Measurements from ENCODE around the gene MLPH.

MLPH gene

DNA sequence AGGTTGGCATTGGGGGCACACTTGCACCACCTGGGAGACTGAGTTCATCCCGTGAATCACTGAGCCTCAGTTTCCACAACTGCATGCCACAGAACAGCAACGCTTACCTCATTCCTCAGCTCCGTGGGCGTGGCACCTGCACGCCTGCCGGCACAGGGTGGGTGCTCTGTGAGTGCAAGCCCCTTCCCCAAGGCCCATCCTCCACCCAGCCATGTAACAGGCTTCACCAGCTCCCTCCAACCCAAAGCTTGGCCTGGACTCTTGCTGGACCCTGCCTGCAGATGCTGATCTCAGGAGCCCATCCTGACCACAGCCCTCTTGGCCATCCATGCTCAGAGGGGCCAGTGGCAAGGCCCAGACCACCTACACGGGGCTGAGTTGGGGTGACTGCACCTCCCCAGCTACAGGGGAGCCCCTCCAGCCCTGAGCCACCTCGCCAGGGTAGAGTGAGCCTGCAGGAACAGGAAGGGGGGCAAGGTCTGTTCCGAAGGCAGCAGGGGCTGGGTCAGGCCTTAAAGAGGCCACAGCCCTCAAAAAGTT, 81.1 kb downstream of the MLPH start:
- no peak for DNase-seq (ENCODE audit: low read depth in 2 of 2)

DNA sequence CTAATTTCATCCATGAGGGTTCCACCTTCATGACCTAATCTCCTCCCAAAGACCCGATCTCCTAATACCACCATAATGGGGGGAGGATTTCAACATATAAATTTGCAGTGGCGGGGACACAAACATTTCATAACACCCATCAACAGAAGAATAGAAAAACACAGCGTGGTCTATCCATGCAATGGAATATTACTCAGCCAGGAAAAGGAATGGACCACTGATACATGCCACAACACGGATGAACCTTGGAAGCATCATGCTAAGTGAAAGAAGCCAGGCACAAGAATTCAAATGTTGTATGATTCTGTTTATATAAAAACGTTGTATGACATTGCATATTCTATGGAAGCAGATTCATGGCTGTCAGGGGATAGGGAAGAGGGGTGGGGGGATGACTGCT, 82.0 kb downstream of the MLPH start:
- no peak for DNase-seq (ENCODE audit: low read depth in 2 of 2)

DNA sequence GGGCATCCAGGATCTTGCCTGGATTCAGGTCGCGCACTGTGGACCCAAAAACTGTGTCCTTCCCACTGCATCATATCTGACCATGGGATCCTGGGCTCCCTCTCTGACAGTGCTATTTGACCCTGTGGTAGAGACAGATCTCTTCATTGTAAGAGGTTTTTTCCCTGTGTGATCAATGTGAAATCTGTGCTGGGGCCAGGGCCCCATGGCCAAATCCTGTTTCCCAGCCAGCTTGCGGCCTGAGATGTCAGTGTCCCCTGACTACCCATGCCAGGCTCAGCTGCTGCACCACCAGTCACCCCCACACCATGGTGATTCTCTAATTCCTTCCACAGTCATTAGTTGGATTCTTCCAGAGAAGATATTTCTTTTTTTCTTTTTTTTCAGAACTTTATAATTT, 82.8 kb downstream of the MLPH start:
- DNase-seq (ENCODE audit: low read depth in 2 of 2): no peak

DNA sequence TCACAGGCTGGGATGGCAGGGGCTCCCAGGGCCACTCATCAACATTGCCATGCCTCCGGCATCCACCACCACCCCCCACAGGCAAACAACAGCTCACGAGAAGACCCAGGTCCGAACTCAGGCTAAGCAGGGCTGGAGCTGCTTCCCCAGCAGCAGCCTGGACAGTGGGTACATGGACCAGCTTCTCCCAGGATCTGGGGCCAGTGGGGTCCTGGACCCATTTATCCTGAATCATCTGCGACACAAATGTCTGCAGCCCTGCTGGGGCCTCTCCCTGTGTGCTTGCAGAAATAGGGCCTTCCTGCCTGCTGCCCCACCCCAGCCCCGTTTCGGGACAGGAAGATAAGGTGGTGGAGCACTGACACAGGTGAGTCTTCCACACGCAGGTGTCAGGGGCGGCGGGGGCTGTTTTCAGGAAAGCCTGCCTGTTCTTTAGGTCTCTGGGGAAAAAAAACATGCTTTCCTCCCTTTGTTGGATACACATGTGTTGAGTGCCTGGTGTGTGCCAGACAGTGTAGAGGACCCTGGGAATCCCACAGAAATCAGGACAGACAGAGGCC, 83.8 kb downstream of the MLPH start:
- no peak for DNase-seq (ENCODE audit: low read depth in 2 of 2)

DNA sequence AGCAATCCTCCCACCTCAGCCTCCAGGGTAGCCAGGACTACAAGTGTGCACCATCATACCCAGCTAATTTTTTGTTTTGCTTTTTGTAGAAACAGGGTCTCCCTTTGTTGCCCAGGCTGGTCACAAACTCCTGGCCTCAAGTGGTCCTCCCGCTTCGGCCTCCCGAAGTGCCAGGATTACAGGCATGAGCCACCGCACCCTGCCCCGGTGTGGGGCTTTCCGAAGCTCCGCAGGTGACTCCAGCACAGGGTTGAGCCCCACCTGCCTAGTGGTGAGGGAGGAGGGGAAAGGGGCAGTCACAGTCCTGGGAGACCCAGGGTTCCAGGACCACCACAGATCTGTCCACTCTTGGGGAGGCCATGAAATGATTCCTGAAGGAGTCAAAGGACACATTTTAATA, 84.5 kb downstream of the MLPH start:
- DNase-seq (ENCODE audit: low read depth in 2 of 2): no peak

DNA sequence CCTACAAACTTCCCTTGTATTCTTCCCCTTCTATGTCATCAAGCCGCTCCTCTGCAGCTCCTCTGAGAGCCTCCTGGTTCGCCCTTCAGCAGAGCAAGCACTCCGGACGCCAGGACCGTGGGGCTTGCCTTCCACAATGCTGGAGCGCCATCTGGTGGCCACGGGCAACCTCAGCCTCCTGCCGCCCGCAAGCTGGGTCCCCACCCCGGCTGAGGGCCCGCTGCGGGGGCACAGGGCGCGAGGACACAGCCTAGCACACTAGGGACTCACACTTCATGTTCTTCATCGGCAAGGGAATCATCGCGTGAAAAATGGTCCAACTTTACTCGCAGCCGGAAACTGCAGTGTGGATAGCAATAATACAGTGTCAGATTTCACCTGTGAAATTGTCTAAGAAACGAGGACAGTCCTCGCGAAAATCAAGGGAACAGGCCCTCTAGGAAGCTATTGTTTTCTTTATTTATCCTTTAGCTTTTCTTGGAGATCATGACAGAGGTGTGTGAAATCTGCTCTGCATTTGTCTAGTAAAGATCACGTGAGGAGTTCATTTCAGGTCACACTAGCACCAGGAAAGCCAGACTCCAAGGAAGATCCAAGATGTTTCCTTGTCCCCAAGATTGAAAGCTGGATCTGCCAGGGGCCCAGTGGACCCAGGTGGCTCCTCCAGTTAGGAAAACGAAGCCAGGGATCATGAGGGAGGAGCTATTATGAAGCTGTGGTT, 85.1 kb downstream of the MLPH start:
- peak; percentile 63 to 80 for DNase-seq (ENCODE audit: low read depth in 2 of 2)

DNA sequence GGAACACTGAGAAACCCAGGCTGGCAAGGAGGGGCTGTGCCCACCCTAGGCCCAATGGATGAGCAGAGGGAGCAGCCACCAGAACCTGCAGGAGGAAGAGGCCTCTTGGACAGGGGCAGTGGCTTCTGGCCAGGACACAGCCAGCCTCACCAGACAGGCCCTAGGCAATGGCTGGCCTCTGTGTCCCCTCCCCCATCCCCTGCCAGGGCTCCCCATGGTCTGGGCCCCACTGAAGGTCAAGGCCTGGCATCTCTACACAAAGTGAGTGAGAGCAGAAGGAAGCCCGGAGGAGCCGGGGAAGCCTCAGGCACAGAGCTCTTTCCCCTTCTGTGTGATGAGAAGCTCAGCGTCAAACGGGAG, 85.7 kb downstream of the MLPH start:
- no peak for DNase-seq (ENCODE audit: low read depth in 2 of 2)

DNA sequence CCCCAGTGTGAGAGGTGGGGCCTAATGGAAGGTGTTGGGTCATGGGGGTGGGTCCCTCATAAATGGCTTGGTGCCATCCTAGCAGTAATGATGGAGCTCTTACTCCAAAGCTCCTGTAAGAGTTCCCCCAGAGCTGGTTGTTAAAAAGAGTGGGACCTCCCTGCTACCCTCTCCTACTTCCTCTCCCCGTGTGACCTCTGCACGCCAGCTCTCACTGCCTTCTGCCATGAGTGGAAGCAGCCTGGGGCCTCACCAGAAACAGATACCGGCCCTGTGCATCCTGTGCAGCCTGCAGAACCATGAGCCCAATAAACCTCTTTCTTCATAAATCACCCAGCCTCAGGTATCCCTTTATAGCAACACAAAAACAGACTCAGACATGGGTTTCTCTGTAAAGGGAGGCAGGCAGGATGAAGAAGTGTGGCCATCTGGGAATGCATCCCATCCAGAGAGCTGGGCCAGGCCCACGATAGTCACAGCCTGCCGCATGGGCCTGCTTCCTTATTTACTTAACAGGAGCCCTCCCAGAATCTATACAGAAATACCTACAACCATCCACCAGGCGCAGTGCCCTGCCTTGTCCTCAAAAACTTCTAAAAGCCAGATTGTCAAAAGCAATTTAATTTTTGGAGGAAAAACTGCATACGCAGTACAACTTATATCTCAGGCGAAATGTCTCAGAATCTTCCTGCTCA, 86.8 kb downstream of the MLPH start:
- DNase-seq (ENCODE audit: low read depth in 2 of 2): no peak

DNA sequence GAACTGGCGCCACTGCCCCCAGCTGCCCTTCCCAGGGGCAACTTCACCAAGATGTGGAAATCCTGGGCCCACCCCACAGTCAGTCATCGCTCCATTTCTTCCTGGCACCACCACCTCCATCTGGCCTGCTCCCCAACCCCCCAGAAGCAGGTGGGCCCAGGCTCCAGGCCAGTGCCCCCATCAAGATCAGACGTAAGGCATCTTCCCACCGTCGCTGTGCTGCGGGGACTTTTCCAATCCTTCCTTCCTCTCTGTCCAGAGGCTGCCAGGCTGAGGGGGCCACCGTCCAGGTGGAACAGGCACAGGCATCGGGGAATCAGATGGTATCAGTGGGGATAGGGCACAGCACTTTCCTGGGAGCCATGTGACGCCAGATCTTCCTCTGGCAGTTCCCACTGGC, 87.4 kb downstream of the MLPH start:
- no peak for DNase-seq (ENCODE audit: low read depth in 2 of 2)

DNA sequence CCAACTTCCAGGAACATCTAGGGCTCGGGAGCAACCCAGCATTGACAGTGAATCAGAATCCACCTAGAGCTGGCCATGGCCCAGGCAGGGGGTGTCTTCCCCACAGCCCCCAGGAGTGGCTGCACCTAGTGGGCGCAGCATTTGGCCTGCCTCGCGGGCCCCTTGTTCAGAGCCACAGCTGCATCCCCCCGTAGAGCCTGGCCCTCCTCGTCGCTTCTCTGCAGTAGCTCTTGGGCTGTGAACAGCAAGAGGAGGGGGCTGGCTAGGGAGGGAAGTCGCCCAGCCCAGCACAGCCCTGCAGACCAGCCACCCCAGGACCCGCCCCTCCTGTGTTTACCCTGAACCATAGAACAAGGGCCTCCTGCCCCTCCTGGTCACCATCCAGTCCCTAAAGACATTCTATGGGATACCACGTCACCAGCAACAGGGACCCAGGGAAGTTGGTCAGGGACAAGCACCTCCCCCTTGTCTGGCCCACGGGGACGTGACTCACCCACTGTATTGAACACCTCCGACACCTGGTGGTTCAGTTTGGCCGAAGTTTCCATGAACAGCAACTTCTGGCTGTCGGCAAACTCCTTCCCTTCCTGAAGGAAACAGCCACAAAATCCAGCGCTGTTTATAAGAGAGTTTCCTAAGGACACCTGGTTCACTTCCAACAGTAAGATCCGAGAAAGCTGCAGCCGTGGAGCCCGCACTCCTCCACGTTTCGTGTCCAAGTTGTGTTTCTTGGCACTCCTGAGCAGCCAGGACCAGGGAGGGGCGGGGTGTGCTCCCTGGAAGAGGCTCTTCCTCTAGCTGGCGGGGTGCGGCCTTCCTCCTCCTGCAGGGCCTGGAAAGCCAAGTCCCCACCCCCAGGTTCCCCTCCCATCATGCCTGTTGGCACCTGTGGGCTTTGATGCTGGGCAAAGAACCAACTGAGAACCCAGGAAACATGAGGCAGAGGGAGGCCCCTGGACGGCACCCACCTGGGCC, 88.1 kb downstream of the MLPH start:
- no peak for DNase-seq (ENCODE audit: low read depth in 2 of 2)

DNA sequence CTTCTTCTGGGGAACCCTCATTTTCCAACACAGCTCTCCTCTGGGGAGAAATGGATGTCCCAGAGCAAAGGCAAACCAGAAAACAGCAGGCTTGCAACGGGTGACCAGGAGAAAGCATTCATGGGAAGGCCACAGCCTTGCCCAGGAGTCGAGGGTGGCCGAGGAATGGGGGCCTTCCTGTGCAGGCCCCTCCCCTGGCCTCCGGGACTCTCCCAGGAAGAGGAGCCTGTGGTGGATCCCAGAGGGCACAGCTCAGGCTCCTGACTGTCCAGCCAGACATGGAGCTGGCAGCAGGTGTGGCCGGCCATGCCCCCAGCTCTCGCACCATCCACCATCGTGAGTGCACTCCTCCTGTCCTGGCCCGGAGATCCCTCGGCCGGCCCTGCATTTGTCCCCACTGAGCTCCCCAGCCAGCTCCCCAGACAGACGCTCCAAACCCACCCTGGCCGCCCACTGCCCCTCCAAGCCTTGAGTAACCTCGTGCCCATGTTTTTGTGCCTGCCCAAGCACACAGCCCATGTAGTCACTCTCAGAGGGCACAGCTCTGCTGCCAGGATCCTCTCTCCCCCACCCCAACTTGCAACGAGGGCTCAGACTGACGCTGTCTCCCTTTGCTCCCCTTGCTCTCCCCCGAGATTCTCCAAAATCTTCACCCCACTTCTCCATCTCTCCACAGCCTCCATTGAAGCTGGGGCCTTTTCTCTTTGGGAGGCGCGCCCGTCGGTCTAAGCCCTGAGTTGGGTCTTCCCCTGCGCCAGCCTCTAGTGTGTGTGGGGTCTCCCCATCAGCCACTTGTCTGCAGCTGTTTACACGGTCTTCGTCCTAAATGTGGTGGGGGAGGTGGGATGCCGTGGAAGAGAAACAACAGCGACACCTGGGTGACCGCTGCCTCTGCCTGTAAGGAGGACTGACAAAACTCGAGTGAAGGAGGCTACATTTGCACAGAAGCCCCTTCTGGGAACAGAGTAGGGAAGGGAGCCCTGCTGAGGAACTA, 89.1 kb downstream of the MLPH start:
- no peak for DNase-seq (ENCODE audit: low read depth in 2 of 2)

DNA sequence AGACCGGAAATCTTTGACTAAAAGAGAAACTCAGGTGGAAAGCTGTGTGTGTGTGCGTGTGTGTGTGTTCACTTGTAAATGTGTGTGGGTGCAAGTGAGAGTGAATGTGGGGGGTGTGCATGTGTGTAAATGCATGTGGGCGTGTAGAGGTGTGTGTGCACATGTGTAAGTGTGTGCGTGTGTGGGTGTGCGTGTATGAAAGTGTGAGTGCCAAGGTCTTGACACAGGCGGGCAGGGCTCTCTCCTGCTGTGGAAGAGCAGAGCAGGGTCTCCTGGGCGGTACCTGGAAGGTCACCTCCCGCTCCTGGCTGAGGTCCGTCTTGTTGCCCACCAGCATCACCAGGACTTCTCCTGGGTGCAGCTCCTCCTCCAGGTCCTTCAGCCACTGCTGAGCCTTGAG, 89.9 kb downstream of the MLPH start:
- no peak for DNase-seq (ENCODE audit: low read depth in 2 of 2)

DNA sequence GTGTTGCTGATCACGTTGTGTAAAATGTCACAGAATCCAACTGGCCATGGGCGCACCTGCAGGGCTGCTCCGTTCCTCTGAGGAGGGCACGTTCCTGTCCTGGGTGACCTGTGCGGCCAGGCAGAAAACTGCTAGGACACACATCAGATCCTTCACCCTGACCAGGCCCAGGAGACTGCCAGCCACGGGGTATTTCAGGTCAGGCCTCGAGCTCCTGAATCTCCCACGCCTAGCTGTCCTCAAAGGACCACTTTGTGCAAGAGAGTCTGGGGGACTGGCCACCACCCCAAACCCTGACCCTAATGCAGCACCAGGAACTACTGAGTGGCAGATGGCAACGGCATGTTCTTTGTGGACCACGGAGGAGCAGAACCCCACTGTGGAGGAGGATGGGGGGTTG, 90.4 kb downstream of the MLPH start:
- no peak for DNase-seq (ENCODE audit: low read depth in 2 of 2)

DNA sequence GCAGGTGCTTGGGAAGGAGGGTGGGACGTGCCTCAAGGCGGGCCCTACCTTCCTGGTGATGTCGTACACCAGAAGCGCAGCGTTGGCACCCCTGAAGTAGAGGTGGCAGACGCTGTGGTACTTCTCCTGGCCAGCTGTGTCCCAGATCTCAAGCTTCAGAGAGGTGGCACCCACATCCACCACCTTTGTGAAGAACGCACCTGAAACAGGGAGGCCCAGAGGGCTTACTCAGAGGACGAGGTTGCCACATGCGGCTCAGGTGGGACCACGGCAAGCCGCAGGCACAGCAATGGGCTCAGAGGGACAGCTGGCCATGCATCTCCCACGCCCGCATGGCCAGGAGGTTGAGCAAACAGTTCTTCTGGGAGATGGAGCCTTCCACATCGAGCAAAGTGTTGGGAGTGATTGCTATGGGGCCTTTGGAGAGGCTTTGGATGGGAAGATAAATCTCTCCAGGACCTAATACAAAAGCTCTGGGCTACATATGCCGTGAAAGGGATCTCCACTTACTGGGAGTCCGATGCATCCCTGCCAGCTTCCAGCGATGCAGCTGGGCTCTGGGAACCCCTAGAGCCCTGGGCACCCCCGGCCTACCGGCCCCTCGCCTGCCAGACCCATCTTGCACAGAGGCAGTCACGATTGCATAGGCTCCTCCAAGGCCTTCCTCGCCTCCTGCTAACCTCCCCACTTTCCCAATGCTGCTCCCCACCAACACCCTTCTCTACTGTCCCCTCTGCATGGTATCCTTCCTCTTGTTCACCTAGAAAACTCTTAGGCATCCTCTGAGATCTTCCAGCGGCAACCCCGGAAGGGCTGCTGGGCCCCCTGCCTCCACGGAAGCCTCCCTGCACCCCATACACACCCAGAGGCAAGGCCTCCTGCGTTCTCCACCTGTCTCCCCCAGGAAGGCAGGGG, 91.2 kb downstream of the MLPH start:
- DNase-seq (ENCODE audit: low read depth in 2 of 2): no peak

DNA sequence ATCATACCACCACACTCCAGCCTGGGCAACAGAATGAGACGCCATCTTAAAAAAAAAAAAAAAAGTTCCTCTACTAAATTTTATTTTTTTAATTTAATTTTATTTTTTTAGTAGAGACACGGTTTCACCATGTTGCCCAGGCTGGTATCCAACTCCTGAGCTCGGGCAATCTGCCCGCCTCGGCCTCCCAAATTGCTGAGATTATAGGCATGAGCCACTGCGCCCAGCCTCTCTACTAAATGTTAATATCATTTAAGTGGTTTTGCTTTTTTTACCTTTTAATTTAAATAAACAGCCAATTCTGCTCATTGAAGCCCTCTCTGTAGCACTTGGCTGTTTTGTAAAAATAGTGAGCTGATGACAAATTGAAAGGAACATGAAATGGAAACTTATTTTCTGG, 94.3 kb downstream of the MLPH start:
- DNase-seq (ENCODE audit: low read depth in 2 of 2): no peak

DNA sequence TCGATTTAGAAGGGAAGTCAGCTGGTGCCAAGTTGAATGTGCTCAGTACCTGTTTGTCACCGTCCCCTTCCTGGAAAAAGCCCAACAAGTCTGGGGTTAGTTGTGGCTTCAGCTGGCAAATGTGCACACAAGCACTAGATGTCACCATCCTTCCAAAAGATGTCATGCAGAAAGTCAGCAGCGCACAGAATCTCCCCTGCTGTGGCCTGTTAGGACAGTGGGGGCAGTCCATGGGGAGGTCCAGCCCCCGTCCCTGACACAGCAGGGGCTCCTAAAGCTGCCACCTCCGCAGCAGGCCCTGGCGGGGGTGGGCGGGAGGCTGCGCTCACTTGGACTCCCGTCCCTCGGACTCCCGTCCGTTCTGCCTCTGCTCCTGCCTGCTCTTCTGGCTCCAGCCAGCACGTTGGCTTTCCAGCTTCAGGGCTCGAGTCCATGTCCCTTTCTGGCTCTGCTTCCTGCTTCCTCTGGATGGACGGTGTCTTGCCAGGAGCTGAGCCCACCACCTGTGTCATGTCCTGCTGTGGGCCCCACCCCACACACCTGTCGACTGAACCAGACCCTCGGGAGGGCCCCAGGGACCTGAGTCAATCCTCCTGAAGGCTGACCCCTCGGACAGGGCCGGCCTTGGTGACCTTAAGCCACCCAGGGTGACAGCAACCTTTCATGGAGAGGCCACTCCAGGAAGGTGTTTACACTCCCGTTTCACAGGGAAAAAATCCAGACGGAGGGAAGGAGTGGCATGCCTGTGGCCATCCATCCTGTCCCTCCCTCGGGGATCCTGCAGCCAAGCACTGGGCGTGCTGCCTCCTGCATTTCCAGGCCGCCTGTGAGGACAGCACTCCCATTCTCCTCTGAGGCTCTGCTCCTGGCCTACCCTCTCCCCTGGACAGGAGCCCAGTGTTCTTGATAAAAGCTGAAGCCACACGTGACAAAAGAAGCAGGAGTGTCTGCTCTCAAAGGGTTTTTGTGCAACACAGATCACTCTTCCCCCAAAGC, 95.0 kb downstream of the MLPH start:
- DNase-seq (ENCODE audit: low read depth in 2 of 2): no peak

DNA sequence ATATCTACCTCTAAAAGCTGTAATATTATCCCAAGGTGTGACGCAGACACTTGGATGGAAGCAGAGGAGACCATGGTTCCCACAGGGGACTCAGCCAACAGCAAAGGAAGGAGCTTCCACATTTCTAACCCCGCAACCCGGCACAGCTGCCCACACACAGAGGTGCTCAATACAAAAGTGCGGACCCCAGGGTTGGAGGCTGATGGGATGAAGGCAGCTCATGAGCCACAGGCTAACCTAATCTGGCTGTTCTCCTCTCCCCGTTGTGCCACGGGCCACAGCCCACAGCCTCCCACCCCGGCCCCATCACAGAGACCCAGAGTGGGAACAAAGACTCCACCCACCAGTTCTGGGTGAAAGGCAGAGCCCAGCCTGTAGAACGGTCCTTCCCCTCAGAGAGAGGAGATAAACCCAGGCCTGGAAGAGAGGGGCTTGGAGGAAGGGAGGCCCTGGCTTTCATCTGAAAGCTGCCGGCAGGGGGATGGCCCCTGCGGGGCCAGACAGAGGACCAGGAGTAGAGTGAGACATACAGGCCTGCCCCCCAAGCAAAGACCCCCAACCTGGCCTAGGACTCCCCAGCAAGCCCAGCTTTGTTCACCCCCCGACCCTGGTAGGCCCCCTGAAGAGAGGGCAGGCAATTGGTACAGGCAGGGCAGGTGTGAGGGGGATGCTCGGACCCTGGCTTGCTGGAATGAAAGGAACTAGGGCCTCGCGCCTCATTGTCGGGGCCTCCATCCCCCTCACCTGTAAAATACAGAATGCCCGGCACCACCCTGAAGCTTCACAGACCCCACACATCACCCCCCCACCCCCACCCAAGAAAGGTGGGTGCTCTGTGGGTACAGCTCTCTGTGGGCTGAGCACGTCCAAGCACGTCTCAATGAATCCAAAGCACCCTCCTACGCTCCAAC, 96.6 kb downstream of the MLPH start:
- DNase-seq (ENCODE audit: low read depth in 2 of 2): no peak

Data from stimulated activated CD8-positive, alpha-beta memory T cell treated with anti-CD3 and anti-CD28 coated beads, Interleukin-7, amount 100 ng/mL, for 1 hour (primary cell).